ENCODE measurements around the gene FLAD1.

FLAD1 gene

GRCh38 chr1:154958036-154958435, 25.1 kb upstream of the FLAD1 start:
- Histone ChIP-seq H3K36me3 (peaks cover 36% of the 10 kb centered on the region), H3K27me3 (ENCODE audit: insufficient read depth, low read depth, severe bottlenecking) (no peaks in the 10 kb centered on the region), H3K27ac (0 out of 2 replicates have a peak overlapping the region, but pooled peaks have one; percentile 88), H3K9me3 (ENCODE audit: severe bottlenecking) (no peaks in the 10 kb centered on the region), H3K4me3 (ENCODE audit: low read depth, low read length) (no peak overlapping the region)
- DNase-seq = no peak
- TF ChIP-seq, protein P1, sequence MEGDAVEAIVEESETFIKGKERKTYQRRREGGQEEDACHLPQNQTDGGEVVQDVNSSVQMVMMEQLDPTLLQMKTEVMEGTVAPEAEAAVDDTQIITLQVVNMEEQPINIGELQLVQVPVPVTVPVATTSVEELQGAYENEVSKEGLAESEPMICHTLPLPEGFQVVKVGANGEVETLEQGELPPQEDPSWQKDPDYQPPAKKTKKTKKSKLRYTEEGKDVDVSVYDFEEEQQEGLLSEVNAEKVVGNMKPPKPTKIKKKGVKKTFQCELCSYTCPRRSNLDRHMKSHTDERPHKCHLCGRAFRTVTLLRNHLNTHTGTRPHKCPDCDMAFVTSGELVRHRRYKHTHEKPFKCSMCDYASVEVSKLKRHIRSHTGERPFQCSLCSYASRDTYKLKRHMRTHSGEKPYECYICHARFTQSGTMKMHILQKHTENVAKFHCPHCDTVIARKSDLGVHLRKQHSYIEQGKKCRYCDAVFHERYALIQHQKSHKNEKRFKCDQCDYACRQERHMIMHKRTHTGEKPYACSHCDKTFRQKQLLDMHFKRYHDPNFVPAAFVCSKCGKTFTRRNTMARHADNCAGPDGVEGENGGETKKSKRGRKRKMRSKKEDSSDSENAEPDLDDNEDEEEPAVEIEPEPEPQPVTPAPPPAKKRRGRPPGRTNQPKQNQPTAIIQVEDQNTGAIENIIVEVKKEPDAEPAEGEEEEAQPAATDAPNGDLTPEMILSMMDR (IDR thresholded peaks at IDR 0.05; ENCODE audit: low read depth, low read length) = no peak

DNA sequence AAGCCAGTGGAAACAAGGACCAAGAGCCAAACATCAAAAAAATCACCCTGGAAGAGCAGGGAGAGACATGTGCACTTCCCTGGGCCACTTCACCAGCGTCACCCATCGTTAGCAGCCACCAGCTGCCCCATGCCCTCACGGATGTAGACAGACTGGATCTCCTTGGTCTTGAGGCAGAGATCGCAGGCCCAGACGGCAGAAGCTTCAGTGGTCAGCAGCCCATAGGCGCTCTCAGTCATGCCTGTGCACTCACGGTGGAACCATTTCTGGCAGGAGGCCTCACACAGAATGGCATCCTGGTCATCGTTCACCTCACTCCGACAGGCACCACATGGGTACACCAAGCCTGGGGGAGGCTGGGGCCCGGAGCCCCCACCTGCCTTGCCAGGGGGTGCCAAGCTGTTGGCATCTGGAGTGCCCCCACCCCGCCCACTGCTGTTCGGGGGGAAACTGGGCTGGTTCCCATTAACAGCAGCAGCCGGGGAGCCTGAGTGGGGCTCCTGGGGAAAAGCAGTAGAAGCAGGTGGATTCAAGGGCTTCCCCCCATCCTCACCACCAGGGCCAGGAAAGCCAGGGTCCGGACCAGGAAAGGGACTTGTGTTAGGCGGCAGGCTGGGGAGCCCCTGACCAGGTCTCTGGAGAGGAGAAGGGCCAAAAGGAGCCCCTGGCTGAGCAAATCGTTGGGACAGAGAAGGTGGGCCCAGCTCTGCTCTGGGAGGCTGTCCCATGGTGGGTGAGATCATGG, 24.3 kb upstream of the FLAD1 start:
- Histone ChIP-seq H3K9me3 (ENCODE audit: severe bottlenecking) (no peaks in the 10 kb centered on the region), H3K27me3 (ENCODE audit: insufficient read depth, low read depth, severe bottlenecking) (no peaks in the 10 kb centered on the region), H3K36me3 (peaks cover 44% of the 10 kb centered on the region), H3K27ac (no peak overlapping the region), H3K4me3 (ENCODE audit: low read depth, low read length) (no peak overlapping the region)
- TF ChIP-seq, protein P1 (IDR thresholded peaks at IDR 0.05; ENCODE audit: low read depth, low read length) = no peak
- no peak for DNase-seq

- Histone ChIP-seq H3K36me3 (peaks cover 48% of the 10 kb centered on the region), H3K9me3 (ENCODE audit: severe bottlenecking) (no peaks in the 10 kb centered on the region), H3K4me3 (ENCODE audit: low read depth, low read length) (no peak overlapping the region), H3K27me3 (ENCODE audit: insufficient read depth, low read depth, severe bottlenecking) (no peaks in the 10 kb centered on the region), H3K27ac (no peak overlapping the region)
- no peak for DNase-seq
- TF ChIP-seq, protein P1 (IDR thresholded peaks at IDR 0.05; ENCODE audit: low read depth, low read length) = no peak
Measured at GRCh38 chr1:154959426-154959780, 23.7 kb upstream of the FLAD1 start.

GRCh38 chr1:154960446-154961136, 22.6 kb upstream of the FLAD1 start:
- peak overlapping the region; percentile 99 for H3K27ac ChIP-seq
- DNase-seq = no peak
- H3K9me3 ChIP-seq (ENCODE audit: severe bottlenecking) = no peaks in the 10 kb centered on the region
- TF ChIP-seq, protein P1 (IDR thresholded peaks at IDR 0.05; ENCODE audit: low read depth, low read length) = no peak
- no peaks in the 10 kb centered on the region for H3K27me3 ChIP-seq (ENCODE audit: insufficient read depth, low read depth, severe bottlenecking)
- peak overlapping the region; percentile 64 for H3K4me3 ChIP-seq (ENCODE audit: low read depth, low read length)
- peaks cover 60% of the 10 kb centered on the region for H3K36me3 ChIP-seq

DNA sequence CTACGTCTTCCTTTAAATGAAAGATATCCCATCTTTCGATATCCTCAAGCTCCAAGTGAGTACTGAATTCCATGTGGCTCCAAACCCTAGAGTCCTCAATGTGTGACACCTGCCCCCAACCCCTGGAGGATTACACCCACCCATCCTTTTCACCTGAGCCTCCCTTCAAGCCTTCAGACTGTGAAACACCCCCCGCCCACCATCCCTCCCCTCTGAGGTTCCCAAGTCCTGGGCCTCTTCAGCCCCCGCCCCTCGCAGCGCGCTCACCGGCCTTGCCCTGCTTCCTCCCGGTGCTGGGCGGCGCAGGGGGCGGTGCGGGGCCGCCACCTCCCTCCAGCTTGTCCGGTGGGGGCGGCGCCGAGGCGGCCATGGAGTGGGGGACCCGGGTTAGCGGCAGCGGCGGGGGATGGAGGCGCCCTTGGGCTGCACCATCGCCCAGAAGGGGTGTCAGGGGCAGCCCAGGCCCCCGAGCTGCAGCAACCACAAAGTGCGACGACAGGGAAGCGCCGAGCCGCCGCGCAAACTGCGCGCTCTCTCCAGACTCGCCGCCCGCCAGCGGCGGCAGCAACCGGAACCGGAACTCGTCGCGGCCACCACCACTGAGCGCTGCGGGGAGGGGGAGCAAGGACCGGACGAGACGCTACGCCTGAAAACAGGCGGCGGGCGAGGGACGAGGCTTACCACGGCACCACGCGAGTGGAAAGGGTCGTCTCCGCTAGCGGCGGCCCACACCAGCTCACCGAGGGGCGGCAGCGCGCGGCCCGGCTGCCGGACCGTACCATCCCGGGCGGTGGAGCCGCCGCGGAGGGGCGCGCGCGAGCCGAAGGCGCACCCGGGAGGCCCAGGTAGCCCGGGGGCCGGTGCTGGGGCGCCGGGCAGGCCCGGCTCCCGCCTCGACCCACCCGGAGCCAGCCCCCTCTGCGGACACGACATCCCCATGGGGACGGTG, 21.7 kb upstream of the FLAD1 start, which contains the start of gene PYGO2:
TSS of gene PYGO2 (minus strand) at position 576 of the 949 bp plus-strand sequence. CDS start at position 370, 206 bp downstream.
- Histone ChIP-seq H3K36me3 (peaks cover 69% of the 10 kb centered on the region), H3K9me3 (ENCODE audit: severe bottlenecking) (no peaks in the 10 kb centered on the region), H3K27me3 (ENCODE audit: insufficient read depth, low read depth, severe bottlenecking) (no peaks in the 10 kb centered on the region), H3K27ac (peak within 1 kb of the TSS; percentile 99), H3K4me3 (ENCODE audit: low read depth, low read length) (peak within 1 kb of the TSS; percentile 64)
- TF ChIP-seq, protein P1 (IDR thresholded peaks at IDR 0.05; ENCODE audit: low read depth, low read length) = peak; percentile 82
- peak; percentile 97 for DNase-seq
